ENCODE measurements around the gene TMEM221.

The TMEM221 gene

DNA sequence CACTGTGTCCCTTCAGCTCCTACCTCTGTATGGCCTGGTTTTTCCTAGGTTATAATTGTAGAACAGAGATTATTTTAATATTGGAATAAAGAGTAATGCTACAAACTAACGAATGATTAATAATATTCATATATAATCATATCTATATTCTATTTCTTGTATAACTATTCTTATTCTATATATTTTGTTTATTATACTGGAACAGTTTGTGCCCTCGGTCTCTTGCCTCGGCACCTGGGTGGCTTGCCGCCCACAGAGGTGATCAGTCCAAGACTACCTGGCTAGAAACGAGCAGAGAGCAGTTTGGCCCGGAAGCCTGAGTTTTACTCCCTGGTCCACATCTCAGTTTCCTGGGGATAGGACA lies 18.0 kb upstream of the TMEM221 start:
- TF ChIP-seq, protein P1, sequence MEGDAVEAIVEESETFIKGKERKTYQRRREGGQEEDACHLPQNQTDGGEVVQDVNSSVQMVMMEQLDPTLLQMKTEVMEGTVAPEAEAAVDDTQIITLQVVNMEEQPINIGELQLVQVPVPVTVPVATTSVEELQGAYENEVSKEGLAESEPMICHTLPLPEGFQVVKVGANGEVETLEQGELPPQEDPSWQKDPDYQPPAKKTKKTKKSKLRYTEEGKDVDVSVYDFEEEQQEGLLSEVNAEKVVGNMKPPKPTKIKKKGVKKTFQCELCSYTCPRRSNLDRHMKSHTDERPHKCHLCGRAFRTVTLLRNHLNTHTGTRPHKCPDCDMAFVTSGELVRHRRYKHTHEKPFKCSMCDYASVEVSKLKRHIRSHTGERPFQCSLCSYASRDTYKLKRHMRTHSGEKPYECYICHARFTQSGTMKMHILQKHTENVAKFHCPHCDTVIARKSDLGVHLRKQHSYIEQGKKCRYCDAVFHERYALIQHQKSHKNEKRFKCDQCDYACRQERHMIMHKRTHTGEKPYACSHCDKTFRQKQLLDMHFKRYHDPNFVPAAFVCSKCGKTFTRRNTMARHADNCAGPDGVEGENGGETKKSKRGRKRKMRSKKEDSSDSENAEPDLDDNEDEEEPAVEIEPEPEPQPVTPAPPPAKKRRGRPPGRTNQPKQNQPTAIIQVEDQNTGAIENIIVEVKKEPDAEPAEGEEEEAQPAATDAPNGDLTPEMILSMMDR (IDR thresholded peaks at IDR 0.05; ENCODE audit: low read length, missing control alignments): no peak
- no peak for DNase-seq (ENCODE audit: low read depth)
- no peak overlapping the region for H3K4me3 ChIP-seq (replicated peaks; ENCODE audit: low read depth, low read length)

GRCh38 chr19:17460372-17461230 lies 12.1 kb upstream of the TMEM221 start, which contains the start of gene NXNL1:
TSS of gene NXNL1 (minus strand) at chr19:17460926. CDS start at chr19:17460869, 57 bp downstream.
- DNase-seq (ENCODE audit: low read depth): no peak
- TF ChIP-seq, protein P1 (IDR thresholded peaks at IDR 0.05; ENCODE audit: low read length, missing control alignments): no peak
- H3K4me3 ChIP-seq (replicated peaks; ENCODE audit: low read depth, low read length): no peak within 1 kb of the TSS

DNA sequence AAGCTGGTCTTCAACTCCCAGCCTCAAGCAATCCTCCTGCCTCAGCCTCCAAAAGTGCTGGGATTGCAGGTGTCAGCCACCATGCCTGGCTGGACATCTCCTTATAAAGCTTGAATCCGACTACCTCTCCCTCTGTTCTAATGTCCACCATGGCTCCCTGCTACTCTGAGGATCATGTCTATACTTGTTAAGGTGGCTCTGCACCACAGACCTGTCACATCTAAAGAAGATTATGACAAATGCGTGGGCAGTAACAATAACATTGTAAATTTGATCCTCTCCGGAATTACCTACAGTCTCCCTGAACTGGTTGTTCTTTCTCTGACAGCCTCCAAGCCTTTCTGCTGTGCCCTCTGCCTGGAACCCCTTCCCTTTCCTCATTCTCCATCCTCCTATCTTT lies 10.5 kb upstream of the TMEM221 start:
- TF ChIP-seq, protein P1 (IDR thresholded peaks at IDR 0.05; ENCODE audit: low read length, missing control alignments): no peak
- no peak overlapping the region for H3K4me3 ChIP-seq (replicated peaks; ENCODE audit: low read depth, low read length)
- no peak for DNase-seq (ENCODE audit: low read depth)

- peak; percentile 20 for DNase-seq (ENCODE audit: low read depth)
- H3K4me3 ChIP-seq (replicated peaks; ENCODE audit: low read depth, low read length): no peak overlapping the region
- TF ChIP-seq, protein P1 (IDR thresholded peaks at IDR 0.05; ENCODE audit: low read length, missing control alignments): no peak
Measured at GRCh38 chr19:17457616-17458015, 9.1 kb upstream of the TMEM221 start.

DNA sequence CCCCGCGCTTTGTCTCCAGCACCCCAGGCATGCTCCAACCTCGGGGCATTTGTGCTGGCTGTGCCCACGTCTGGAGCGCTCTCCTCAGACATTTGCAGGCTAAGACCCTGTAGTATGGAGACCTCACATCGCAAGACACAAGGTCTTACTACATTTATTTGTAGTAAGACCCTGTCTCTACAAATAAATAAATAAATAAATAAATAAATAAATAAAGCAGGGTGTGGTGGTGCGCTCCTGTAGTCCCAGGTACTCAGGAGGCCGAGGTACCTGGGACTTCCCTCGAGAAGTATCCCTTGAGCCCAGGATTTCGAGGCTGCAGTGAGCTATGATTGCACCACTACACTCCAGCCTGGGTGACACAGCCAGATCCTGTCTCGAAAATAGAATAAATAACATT lies 7.7 kb upstream of the TMEM221 start:
- H3K4me3 ChIP-seq (replicated peaks; ENCODE audit: low read depth, low read length): no peak overlapping the region
- TF ChIP-seq, protein P1 (IDR thresholded peaks at IDR 0.05; ENCODE audit: low read length, missing control alignments): no peak

GRCh38 chr19:17455308-17456123 lies 7.0 kb upstream of the TMEM221 start:
- no peak for DNase-seq (ENCODE audit: low read depth)
- no peak overlapping the region for H3K4me3 ChIP-seq (replicated peaks; ENCODE audit: low read depth, low read length)
- TF ChIP-seq, protein P1 (IDR thresholded peaks at IDR 0.05; ENCODE audit: low read length, missing control alignments): no peak

More for the DNA sequence above, 7.7 kb upstream of the TMEM221 start:
- DNase-seq (ENCODE audit: low read depth): no peak
